Neuronal stem cell (in vitro differentiated cells): Measurements from ENCODE around the gene CHST2.

Source experiments
- DNase-seq: peaks from one replicate; pipeline ENCODE4 v3.0.0-alpha.2; 2013; ENCODE audit warnings: low spot score
- H2AFZ ChIP-seq: one replicate; pipeline ENCODE4 v1.6.1; 2013; ENCODE audit warnings: mild to moderate bottlenecking, low read length, inconsistent platforms
- H2AK5ac ChIP-seq: 2 replicates; pipeline ENCODE4 v1.6.1; 2013; ENCODE audit warnings: low read depth, mild to moderate bottlenecking, inconsistent platforms, low read length, moderate library complexity, mixed read lengths
- H2BK120ac ChIP-seq: 2 replicates; pipeline ENCODE4 v1.6.1; 2013; ENCODE audit warnings: low read depth, mild to moderate bottlenecking, inconsistent platforms, low read length, moderate library complexity, mixed read lengths
- H2BK12ac ChIP-seq: one replicate; pipeline ENCODE4 v1.6.1; 2013; ENCODE audit warnings: low read length, inconsistent platforms
- H2BK15ac ChIP-seq: 2 replicates; pipeline ENCODE4 v1.6.1; 2013; ENCODE audit warnings: mild to moderate bottlenecking, low read length, inconsistent platforms, mixed read lengths
- H2BK5ac ChIP-seq: one replicate; pipeline ENCODE4 v1.6.1; 2013; ENCODE audit warnings: inconsistent platforms, mild to moderate bottlenecking, low read length, moderate library complexity
- H3K14ac ChIP-seq: one replicate; pipeline ENCODE4 v1.6.1; 2013; ENCODE audit warnings: low read length, inconsistent platforms
- H3K18ac ChIP-seq: 2 replicates; pipeline ENCODE4 v1.6.1; 2013; ENCODE audit warnings: low read length, inconsistent platforms
- H3K23ac ChIP-seq: 2 replicates; pipeline ENCODE4 v1.6.1; 2013; ENCODE audit warnings: low read depth, mild to moderate bottlenecking, mixed read lengths, low read length, inconsistent platforms; ENCODE audit not compliant: poor library complexity
- H3K27ac ChIP-seq: replicated peaks from 3 replicates; pipeline ENCODE4 v1.5.1; 2013; ENCODE audit warnings: low read length, inconsistent platforms
- H3K27me3 ChIP-seq, 3 experiments: 2 replicates each; pipeline ENCODE4 v1.6.1; 2013; ENCODE audit warnings: low read length in 3 of 3, mild to moderate bottlenecking in 2 of 3, inconsistent platforms in 1 of 3, low read depth in 1 of 3, mixed read lengths in 1 of 3, moderate library complexity in 1 of 3; ENCODE audit not compliant: control insufficient read depth in 3 of 3, insufficient read depth in 3 of 3
- H3K36me3 ChIP-seq, 2 donors: replicated peaks in 1 of 2; 2 replicates each; pipeline ENCODE4 v1.6.1; 2013; ENCODE audit warnings: low read length in 2 of 2; ENCODE audit not compliant: control insufficient read depth in 2 of 2, insufficient read depth in 2 of 2
- H3K4ac ChIP-seq: 2 replicates; pipeline ENCODE4 v1.6.1; 2013; ENCODE audit warnings: inconsistent platforms, mild to moderate bottlenecking, low read length, moderate library complexity
- H3K4me1 ChIP-seq, 2 donors: 1 replicate in 1 of 2; 2 replicates in 1 of 2; pipeline ENCODE4 v1.6.1; 2013; ENCODE audit warnings: low read length in 2 of 2, low read depth in 1 of 2; ENCODE audit not compliant: control insufficient read depth in 2 of 2, insufficient read depth in 1 of 2
- H3K4me2 ChIP-seq: one replicate; pipeline ENCODE4 v1.6.1; 2013; ENCODE audit warnings: mild to moderate bottlenecking, low read length, inconsistent platforms; ENCODE audit not compliant: insufficient read depth, poor library complexity, severe bottlenecking
- H3K4me3 ChIP-seq, 2 donors: 2 replicates each; pipeline ENCODE4 v1.5.1; 2013; ENCODE audit warnings: low read length in 2 of 2, mild to moderate bottlenecking in 2 of 2, inconsistent platforms in 1 of 2, moderate library complexity in 1 of 2
- H3K79me1 ChIP-seq: one replicate; pipeline ENCODE4 v1.6.1; 2013; ENCODE audit warnings: low read depth, mild to moderate bottlenecking, inconsistent platforms, low read length, moderate library complexity
- H3K9ac ChIP-seq: one replicate; pipeline ENCODE4 v1.6.1; 2013; ENCODE audit warnings: mild to moderate bottlenecking, low read depth, low read length, inconsistent platforms; ENCODE audit not compliant: poor library complexity
- H3K9me3 ChIP-seq, 2 donors: replicated peaks in 1 of 2; 2 replicates each; pipeline versions ENCODE3 to v1.6.1; 2013; ENCODE audit warnings: low read length in 2 of 2, mild to moderate bottlenecking in 2 of 2, inconsistent platforms in 1 of 2, low read depth in 1 of 2, mixed read lengths in 1 of 2, moderate library complexity in 1 of 2; ENCODE audit not compliant: control insufficient read depth in 2 of 2, insufficient read depth in 1 of 2
- H4K8ac ChIP-seq: one replicate; pipeline ENCODE4 v1.6.1; 2013; ENCODE audit warnings: low read depth, mild to moderate bottlenecking, inconsistent platforms, low read length, moderate library complexity
- H4K91ac ChIP-seq: one replicate; pipeline ENCODE4 v1.6.1; 2013; ENCODE audit warnings: low read length, low read depth, mild to moderate bottlenecking, inconsistent platforms; ENCODE audit not compliant: poor library complexity
- WGBS, 2 donors: extraction: QIAGEN DNeasy Blood & Tissue Kit; methylation state at CpG; one replicate each; pipeline ENCODE4 v1.1.7; 2013; ENCODE audit warnings: missing lambda C conversion rate in 2 of 2, mixed read lengths in 1 of 2; ENCODE audit not compliant: insufficient read length in 2 of 2, insufficient replicate concordance in 1 of 2; ENCODE audit errors: extremely low coverage in 2 of 2; 5-methylcytosine and 5-hydroxymethylcytosine counted together

Gene CHST2

DNA sequence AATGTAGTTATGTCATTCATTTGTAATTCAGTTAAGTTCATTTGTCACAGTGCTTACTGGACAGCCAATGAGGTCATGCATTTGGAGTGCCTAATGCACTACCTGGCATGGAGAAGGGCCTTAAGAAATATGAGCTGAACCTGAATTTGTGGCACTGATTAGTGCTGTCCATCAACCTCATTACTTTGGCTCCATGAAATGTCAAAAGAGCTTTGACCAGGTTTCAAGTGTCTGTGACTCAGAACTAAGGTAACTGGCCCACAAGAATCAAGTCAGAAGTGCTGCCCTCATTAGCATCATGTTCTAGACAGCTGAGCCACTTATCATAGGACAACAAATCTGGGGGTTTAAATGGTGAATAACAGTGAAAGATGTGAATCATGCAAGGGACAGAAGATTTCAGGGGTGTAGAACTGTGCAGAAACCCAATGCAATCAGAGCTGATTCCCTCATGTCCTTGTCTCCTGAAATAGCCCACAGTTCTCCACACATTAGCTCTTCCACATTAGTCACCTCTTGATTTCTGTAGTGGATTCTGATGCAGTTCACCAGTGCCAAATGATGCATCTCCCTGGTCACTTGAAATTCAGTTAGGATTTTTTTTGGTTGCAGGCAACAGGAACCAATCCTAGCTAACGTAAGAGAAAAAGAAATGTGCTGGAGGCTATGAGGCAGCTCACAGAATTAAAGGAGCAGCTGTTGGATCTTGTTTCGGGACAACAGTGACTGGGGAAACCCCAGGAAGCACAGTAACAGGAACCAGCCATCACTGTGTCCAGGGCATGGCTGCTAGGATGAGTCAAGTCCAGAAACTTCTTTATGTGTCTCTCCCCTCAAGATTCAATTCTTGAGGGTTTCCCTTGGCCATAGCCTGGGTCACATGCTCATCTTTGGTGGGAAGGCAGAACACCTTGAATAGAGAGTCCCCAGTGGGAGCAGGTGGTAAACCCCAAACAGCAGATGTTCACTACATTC is 38.7 kb downstream of the CHST2 start:
- H3K4me2 ChIP-seq: no peak overlapping the region
- no peak overlapping the region for H4K8ac ChIP-seq
- no peak overlapping the region for H3K18ac ChIP-seq
- no peak overlapping the region for H2BK120ac ChIP-seq
- no peak overlapping the region for H4K91ac ChIP-seq
- H2BK15ac ChIP-seq: no peak overlapping the region
- no peak overlapping the region for H3K14ac ChIP-seq
- H3K79me1 ChIP-seq: no peaks in the 10 kb centered on the region
- H3K27ac ChIP-seq: no peak overlapping the region
- H2AK5ac ChIP-seq: no peak overlapping the region
- H3K4me1 ChIP-seq: peaks cover 0 to 4% of the 10 kb centered on the region in 2 donors
- H2BK5ac ChIP-seq: no peak overlapping the region
- no peaks in the 10 kb centered on the region for H3K27me3 ChIP-seq
- no peak overlapping the region for H3K4ac ChIP-seq
- DNase-seq: no peak
- H3K9ac ChIP-seq: no peak overlapping the region
- H3K36me3 ChIP-seq: no peaks in the 10 kb centered on the region
- no peak overlapping the region for H2BK12ac ChIP-seq
- H3K23ac ChIP-seq: no peak overlapping the region
- H3K4me3 ChIP-seq: no peak overlapping the region
- H2AFZ ChIP-seq: no peak overlapping the region
- no CpG with 5 or more reads among the region's 2 CpGs for WGBS, 2 donors
- H3K9me3 ChIP-seq: no peaks in the 10 kb centered on the region

GRCh38 chr3:143160437-143160836 is 40.9 kb downstream of the CHST2 start:
- Histone ChIP-seq H3K27ac (no peak overlapping the region), H2BK12ac (no peak overlapping the region), H3K79me1 (no peaks in the 10 kb centered on the region), H2BK15ac (no peak overlapping the region), H3K36me3 (no peaks in the 10 kb centered on the region), H2BK5ac (no peak overlapping the region), H3K4me2 (no peak overlapping the region), H3K18ac (no peak overlapping the region), H3K4me1 (peaks cover 0 to 4% of the 10 kb centered on the region in 2 donors), H3K27me3 (no peaks in the 10 kb centered on the region), H4K8ac (no peak overlapping the region), H2AK5ac (no peak overlapping the region), H3K23ac (no peak overlapping the region), H2BK120ac (no peak overlapping the region), H3K14ac (no peak overlapping the region), H4K91ac (no peak overlapping the region), H3K4ac (no peak overlapping the region), H3K9ac (no peak overlapping the region), H2AFZ (peak overlapping the region; percentile 75), H3K9me3 (no peaks in the 10 kb centered on the region), H3K4me3 (no peak overlapping the region)
- no CpG with 5 or more reads among the region's 11 CpGs for WGBS, 2 donors
- DNase-seq: no peak

GRCh38 chr3:143163562-143164100 is 44.1 kb downstream of the CHST2 start:
- H3K9ac ChIP-seq: no peak overlapping the region
- no peaks in the 10 kb centered on the region for H3K27me3 ChIP-seq
- H4K8ac ChIP-seq: no peak overlapping the region
- no peak overlapping the region for H3K4me2 ChIP-seq
- no peak overlapping the region for H2BK120ac ChIP-seq
- no peak overlapping the region for H2AK5ac ChIP-seq
- DNase-seq: no peak
- H2BK12ac ChIP-seq: no peak overlapping the region
- no peak overlapping the region for H3K18ac ChIP-seq
- peak overlapping the region; percentile 61 for H2AFZ ChIP-seq
- WGBS, 2 donors: no CpG with 5 or more reads among the region's 3 CpGs
- H3K79me1 ChIP-seq: no peaks in the 10 kb centered on the region
- no peak overlapping the region for H3K14ac ChIP-seq
- H3K4ac ChIP-seq: no peak overlapping the region
- H3K4me3 ChIP-seq: no peak overlapping the region
- H3K23ac ChIP-seq: no peak overlapping the region
- no peak overlapping the region for H4K91ac ChIP-seq
- peaks cover 0 to 4% of the 10 kb centered on the region in 2 donors for H3K4me1 ChIP-seq
- no peak overlapping the region for H3K27ac ChIP-seq
- no peak overlapping the region for H2BK5ac ChIP-seq
- no peaks in the 10 kb centered on the region for H3K9me3 ChIP-seq
- no peaks in the 10 kb centered on the region for H3K36me3 ChIP-seq
- H2BK15ac ChIP-seq: no peak overlapping the region

DNA sequence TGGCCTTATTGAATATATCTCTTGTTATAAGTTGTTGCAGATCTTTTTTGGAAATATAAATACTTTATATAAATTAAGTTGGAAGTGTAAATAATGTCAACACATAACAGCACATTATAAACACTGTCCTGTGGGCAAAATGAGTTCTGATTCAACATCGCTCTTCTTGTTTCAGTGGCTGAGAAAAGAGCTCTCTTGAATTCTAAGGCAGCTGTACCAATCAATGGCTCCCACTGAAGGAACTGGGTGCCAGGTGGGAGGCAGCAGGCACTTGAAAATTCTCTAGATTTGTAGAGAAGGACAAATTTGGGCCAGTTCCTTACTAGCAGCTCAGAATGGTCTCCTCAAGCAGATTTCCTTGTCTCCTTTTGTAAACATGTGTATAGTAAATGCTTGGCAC is 45.6 kb downstream of the CHST2 start:
- H3K23ac ChIP-seq: no peak overlapping the region
- H2BK5ac ChIP-seq: no peak overlapping the region
- H4K8ac ChIP-seq: no peak overlapping the region
- H3K18ac ChIP-seq: no peak overlapping the region
- no peak for DNase-seq
- no peaks in the 10 kb centered on the region for H3K36me3 ChIP-seq
- no peak overlapping the region for H3K4ac ChIP-seq
- no peak overlapping the region for H3K4me2 ChIP-seq
- H3K9ac ChIP-seq: no peak overlapping the region
- no peaks in the 10 kb centered on the region for H3K27me3 ChIP-seq
- H2AFZ ChIP-seq: no peak overlapping the region
- no peak overlapping the region for H2BK15ac ChIP-seq
- no peak overlapping the region for H2AK5ac ChIP-seq
- H2BK120ac ChIP-seq: no peak overlapping the region
- peaks cover 0 to 4% of the 10 kb centered on the region in 2 donors for H3K4me1 ChIP-seq
- H3K27ac ChIP-seq: no peak overlapping the region
- WGBS, 2 donors: no CpG with 5 or more reads among the region's 1 CpG
- no peaks in the 10 kb centered on the region for H3K79me1 ChIP-seq
- H3K9me3 ChIP-seq: no peaks in the 10 kb centered on the region
- no peak overlapping the region for H2BK12ac ChIP-seq
- no peak overlapping the region for H3K4me3 ChIP-seq
- no peak overlapping the region for H4K91ac ChIP-seq
- no peak overlapping the region for H3K14ac ChIP-seq
